IPS-11a (cell line): Measurements from ENCODE around the gene TNS2.
"Not testable (repeated sequence)": the region's sequence is repeated elsewhere in the genome, so short reads cannot be mapped to it uniquely, and the experiment has no call there.

Experiments used
- H3K4me3 ChIP-seq: one replicate; pipeline ENCODE4 v1.5.1; 2013; ENCODE audit warnings: low read depth, low read length, control low read depth

The TNS2 gene

DNA sequence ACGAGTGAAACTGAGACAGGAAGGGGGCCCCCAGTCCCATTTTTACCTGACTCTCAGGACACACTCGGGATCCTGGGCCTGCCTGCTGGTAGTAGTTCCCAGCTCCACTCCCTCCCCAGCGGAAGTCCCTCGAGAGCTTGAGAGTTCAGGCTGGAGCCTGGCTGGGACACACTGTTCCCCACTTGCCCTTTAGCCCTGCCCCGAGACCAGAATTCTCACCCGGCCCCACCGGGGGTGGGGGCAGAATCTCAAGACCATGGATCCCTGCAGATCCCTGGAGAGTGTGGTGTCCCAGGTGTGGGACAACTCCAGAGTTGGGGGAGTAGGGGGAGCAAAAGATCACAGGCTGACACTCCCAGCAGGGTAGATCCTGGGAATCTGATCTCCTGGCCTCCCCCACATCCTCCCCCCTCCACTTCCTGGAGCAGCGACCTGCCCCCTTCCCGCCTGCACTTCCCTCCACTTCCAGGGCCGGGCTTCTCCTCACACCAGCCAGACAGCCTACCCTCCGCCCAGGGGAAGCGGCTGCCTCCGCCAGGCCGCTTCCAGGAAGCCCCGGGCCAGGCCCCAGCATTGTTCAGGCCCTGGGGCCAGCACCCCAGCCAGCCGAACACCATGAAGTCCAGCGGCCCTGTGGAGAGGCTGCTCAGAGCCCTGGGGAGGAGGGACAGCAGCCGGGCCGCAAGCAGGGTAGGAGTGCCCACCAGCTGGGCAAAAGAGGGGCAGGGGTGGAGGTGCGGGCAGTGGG, at the start of gene TNS2:
TNS2 (plus strand) TSS at position 495 of the 748 bp plus-strand sequence; CDS start at position 616, 121 bp downstream.
- peak within 1 kb of the TSS; percentile 13 for H3K4me3 ChIP-seq

DNA sequence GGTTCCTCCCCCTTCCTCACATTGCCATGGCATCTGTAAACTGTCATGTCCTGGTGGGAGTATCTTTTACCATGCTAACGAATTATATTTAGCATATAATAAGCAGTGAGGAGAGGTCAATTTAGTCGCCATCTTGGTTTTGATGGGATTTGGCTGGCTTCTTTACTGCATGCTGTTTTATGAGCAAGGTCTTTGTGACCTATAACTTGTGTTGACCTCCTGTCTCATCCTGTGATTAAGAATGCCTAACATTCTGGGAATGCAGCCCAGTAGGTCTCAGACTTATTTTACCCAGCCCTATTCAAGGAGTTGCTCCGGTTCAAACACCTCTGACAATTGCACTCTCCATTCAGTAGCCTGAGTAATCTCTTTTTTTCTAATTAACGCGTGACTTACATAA, 45.7 kb upstream of the TNS2 start:
- H3K4me3 ChIP-seq, result peak overlapping the region; percentile 33

DNA sequence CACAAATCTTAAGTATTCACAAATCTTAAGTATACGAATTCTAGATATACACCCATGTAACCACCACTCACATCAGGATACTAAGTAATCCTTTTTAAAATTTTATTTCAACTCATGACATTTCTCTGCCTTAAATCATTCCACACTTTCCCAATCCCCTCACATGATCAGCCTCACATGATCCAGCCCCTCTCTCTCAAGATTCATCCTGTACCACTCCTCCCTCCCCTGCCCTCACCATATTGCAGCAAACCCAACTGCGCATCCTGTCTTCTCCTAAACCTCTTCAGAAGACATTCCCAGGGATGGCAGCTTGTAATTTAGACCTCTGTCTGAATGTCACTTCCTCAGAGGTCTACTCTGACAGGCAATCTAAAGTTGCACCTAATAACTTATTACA, 45.3 kb upstream of the TNS2 start:
- no peak overlapping the region for H3K4me3 ChIP-seq

DNA sequence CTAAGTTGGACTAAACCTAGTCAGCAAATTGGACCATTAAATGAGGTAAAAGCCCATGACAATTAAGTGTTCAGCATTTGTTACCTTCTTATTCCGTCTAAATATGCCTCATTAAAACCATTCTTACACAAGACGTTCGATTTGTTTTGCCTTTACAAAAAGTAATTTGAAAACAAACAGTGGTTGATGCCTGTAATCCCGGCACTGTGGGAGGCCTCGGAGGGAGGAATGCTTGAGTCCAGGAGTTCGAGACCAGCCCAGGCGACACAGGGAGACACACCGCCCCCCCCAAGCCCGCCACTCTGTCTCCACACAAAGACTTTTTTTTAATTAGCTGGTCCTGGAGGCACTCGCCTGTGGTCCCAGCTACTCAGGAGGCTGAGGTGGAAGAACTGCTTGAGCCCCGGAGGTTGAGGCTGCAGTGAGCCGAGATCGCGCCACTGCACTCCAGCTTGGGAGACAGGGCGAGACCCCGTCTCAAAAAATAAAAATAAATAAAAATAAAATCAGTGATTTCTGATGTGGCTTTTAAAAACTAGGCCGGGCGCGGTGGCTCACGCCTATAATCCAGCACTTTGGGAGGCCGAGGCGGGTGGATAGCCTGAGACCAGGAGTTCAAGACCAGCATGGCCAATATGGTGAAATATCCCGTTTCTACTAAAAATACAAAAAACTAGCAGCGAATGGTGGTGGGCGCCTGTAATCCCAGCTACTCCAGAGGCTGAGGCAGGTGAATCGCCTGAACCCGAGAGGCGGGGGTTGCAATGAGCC, 44.5 kb upstream of the TNS2 start:
- peak overlapping the region; percentile 55 for H3K4me3 ChIP-seq

GRCh38 chr12:53005986-53006809, 43.7 kb upstream of the TNS2 start, which contains the start of gene EIF4B:
Gene EIF4B, plus strand, starts transcription at chr12:53006456. Its CDS starts 28 bp downstream, at chr12:53006484.
- peak within 1 kb of the TSS; percentile 89 for H3K4me3 ChIP-seq

DNA sequence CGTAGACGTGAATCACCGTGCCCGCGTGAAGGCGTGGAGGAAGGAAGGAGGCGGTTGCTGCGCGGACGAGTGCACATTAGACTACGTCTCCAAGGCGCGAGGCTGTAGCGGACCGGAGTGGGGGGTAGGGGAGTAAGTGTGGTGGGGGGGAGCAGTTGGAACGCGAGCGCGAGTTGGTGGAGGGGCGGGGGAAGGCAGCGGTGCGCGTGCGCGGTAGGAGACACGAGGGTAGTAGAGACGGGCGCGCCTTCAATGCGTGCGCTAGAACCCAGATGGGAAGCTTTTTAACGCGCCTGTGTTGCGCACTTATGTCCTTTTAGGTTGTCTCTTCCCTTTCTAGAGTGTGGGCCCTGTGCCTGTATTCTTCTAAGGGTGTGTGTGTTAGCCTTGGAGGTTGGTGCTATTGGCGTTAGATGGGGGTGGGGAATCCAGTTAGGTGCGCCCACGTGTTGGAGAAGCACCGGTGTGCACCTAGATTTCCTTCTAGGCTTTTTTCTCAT, 43.0 kb upstream of the TNS2 start:
- H3K4me3 ChIP-seq, result peak overlapping the region; percentile 89

- H3K4me3 ChIP-seq, result peak overlapping the region; percentile 89
Measured at GRCh38 chr12:53007343-53007742, 42.5 kb upstream of the TNS2 start.

GRCh38 chr12:53008760-53009159, 41.1 kb upstream of the TNS2 start:
- not testable (repeated sequence) for H3K4me3 ChIP-seq

DNA sequence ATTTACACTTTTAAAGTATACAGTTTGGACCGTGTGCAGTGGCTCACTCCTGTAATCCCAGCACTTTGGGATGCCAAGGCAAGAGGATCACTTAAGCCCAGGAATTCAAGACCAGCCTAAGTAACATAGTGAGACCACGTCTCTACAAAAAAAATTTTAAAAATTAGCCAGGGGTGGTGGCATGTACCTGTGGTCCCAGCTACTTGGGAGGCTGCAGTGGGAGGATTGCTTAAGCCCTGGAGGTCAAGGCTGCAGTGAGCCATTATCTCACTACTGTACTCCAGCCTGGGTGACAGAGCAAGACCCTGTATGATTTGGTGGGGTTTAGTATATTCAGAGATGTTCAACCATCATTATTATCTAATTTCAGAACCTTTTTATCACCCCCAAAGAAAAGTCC, 38.9 kb upstream of the TNS2 start:
- no peak overlapping the region for H3K4me3 ChIP-seq

DNA sequence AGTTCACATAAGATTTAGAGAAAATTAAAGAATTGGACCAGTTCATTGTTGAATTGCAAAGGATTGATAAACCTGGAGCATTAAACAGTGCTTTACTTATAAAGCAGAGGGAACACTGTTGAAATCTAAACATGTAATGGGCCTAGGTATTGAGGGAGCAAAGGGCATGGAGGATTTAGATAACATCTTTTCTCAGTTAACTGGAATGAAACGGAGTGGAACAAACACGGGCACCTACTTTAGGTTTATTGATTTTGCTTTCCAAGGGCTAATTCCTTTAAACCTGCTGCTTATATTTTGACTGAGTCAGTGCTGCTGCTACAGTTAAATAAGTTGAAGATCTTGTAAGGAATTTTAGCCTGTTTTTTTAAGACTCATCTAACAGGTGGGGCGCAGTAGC, 38.0 kb upstream of the TNS2 start:
- no peak overlapping the region for H3K4me3 ChIP-seq

GRCh38 chr12:53012928-53013327, 36.9 kb upstream of the TNS2 start:
- H3K4me3 ChIP-seq, result no peak overlapping the region

GRCh38 chr12:53014709-53015108, 35.2 kb upstream of the TNS2 start:
- no peak overlapping the region for H3K4me3 ChIP-seq

GRCh38 chr12:53025250-53025649, 24.6 kb upstream of the TNS2 start:
- H3K4me3 ChIP-seq, result no peak overlapping the region

DNA sequence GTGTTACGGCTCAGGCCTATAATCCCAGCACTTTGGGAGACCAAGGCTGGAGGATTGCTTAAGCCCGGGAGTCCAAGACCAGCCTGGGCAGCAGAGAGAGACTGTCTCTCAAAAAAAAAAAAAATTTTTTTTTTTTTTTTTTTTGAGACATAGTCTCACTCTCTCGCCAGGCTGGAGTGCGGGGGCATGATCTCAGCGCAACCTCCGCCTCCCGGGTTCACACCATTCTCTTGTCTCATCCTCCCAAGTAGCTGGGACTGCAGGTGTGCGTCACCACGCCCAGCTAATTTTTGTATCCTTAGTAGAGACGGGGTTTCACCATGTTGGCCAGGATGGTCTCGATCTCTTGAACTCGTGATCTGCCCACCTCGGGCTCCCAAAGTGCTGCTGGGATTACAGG, 22.9 kb upstream of the TNS2 start:
- H3K4me3 ChIP-seq, result not testable (repeated sequence)

GRCh38 chr12:53031616-53032015, 18.2 kb upstream of the TNS2 start:
- no peak overlapping the region for H3K4me3 ChIP-seq

GRCh38 chr12:53033832-53034231, 16.0 kb upstream of the TNS2 start:
- H3K4me3 ChIP-seq, result not testable (repeated sequence)

DNA sequence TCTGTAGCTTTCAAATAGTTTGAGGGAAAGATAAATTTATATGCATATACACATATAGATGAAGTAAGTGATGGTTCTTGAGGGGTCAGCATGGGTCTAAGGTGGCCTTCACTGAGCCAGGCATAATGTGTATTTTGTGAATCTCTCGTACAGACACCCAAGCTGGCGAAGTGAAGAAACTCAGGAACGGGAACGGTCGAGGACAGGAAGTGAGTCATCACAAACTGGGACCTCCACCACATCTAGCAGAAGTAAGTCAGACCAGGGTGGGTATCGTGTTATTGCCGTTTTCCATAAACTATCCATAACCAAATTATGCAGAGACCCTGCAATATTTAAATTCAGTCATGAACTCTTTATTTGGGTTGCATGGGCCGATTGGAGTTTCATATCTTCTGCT, 15.4 kb upstream of the TNS2 start:
- H3K4me3 ChIP-seq, result no peak overlapping the region

GRCh38 chr12:53036802-53037201, 13.1 kb upstream of the TNS2 start:
- H3K4me3 ChIP-seq, result no peak overlapping the region

GRCh38 chr12:53039851-53040250, 10.0 kb upstream of the TNS2 start:
- H3K4me3 ChIP-seq, result no peak overlapping the region

GRCh38 chr12:53042607-53043454, 7.0 kb upstream of the TNS2 start:
- H3K4me3 ChIP-seq, result no peak overlapping the region
